DOHH2 (cell line): Measurements from ENCODE around the gene CDKN2B-AS1.

Experiments used
- H3F3A ChIP-seq: fragments of 200-600 bp; sonication (generic), shearing (Covaris generic); 2 replicates; pipeline ENCODE4 v1.6.0; 2016; ENCODE audit warnings: antibody characterized with exemption, mild to moderate bottlenecking; ENCODE audit not compliant: control insufficient read depth, insufficient read depth
- H3K27ac ChIP-seq: fragments of 200-600 bp; sonication (generic); 2 replicates; pipeline ENCODE4 v1.5.1; 2014; ENCODE audit warnings: low read depth, mild to moderate bottlenecking, low read length, moderate library complexity
- H3K27me3 ChIP-seq: fragments of 200-600 bp; sonication (generic); 2 replicates; pipeline ENCODE4 v1.6.1; 2014; ENCODE audit warnings: mild to moderate bottlenecking, low read length, mixed read lengths; ENCODE audit not compliant: control insufficient read depth
- H3K36me3 ChIP-seq: fragments of 200-600 bp; sonication (generic); 2 replicates; pipeline ENCODE4 v1.6.1; 2014; ENCODE audit warnings: mild to moderate bottlenecking, low read length, moderate library complexity, mixed read lengths; ENCODE audit not compliant: control insufficient read depth
- H3K4me1 ChIP-seq: fragments of 200-600 bp; sonication (generic); 2 replicates; pipeline ENCODE4 v1.6.1; 2014; ENCODE audit warnings: mild to moderate bottlenecking, low read length, mixed read lengths; ENCODE audit not compliant: control insufficient read depth
- H3K4me2 ChIP-seq: fragments of 200-600 bp; sonication (generic); 2 replicates; pipeline ENCODE4 v1.6.0; 2014; ENCODE audit warnings: mild to moderate bottlenecking, low read length, moderate library complexity
- H3K4me3 ChIP-seq: fragments of 200-600 bp; sonication (generic); 2 replicates; pipeline ENCODE4 v1.5.1; 2014; ENCODE audit warnings: mild to moderate bottlenecking, low read length, mixed read lengths
- H3K79me2 ChIP-seq: fragments of 200-600 bp; sonication (generic); 2 replicates; pipeline ENCODE4 v1.6.1; 2014; ENCODE audit warnings: mild to moderate bottlenecking, low read length, mixed read lengths; ENCODE audit not compliant: control insufficient read depth
- H3K9me2 ChIP-seq: fragments of 200-600 bp; sonication (generic); replicated peaks from 2 replicates; pipeline ENCODE4 v1.6.1; 2014; ENCODE audit warnings: mild to moderate bottlenecking, low read length, mixed read lengths; ENCODE audit not compliant: control insufficient read depth
- H3K9me3 ChIP-seq: fragments of 200-600 bp; sonication (generic); 2 replicates; pipeline ENCODE4 v1.6.1; 2014; ENCODE audit warnings: antibody characterized with exemption, low read length, mixed read lengths; ENCODE audit not compliant: control insufficient read depth, insufficient read depth
- H4K20me1 ChIP-seq: fragments of 200-600 bp; sonication (generic); 2 replicates; pipeline ENCODE4 v1.6.0; 2014; ENCODE audit warnings: low read depth, mild to moderate bottlenecking, antibody characterized with exemption, low read length, moderate library complexity; ENCODE audit not compliant: control insufficient read depth, insufficient read depth
- EZH2phosphoT487 ChIP-seq: fragments of 200-600 bp; sonication (generic); IDR thresholded peaks from 2 replicates; pipeline ENCODE4 v1.6.1; 2017; ENCODE audit warnings: borderline replicate concordance, mild to moderate bottlenecking, antibody characterized with exemption, low read length, moderate library complexity, mixed read lengths
- TF ChIP-seq, protein P1 (sequence below): fragments of 200-600 bp; sonication (generic); IDR thresholded peaks from one replicate; pipeline ENCODE4 v1.5.1; 2014; ENCODE audit warnings: antibody characterized with exemption, mild to moderate bottlenecking, low read depth, low read length; ENCODE audit not compliant: poor library complexity, severe bottlenecking

CDKN2B-AS1 gene

DNA sequence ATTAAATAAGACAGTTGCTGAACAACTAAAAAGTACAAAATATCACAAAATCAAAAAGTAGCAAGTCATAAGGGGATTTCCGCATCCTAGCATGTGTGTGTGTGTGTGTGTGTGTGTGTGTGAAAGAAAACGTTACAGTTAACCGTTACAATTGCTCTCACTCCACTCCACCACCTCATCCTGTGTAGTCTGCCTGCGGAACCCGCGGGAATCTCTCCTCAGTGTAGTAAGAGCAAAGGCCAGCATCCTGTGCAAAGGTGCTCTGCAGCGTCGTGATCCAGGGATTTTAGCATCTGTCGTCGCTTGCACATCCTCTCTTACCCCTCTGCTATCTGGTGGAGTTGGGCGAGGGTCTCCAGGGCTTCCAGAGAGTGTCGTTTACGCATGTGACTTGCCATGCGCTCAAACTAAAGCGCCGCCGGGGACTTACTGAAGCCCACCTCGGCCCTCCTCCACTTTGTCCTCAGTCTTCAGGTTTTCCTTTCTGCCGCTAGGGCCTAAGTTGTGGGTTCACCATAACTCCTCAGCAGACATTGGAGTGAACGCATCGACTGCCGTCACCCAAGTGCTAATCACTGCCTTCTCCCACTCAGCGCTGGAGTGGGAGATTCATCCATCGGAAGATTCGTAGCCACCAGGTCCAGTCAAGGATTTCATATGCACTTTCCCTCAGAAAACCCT, 10.6 kb downstream of the CDKN2B-AS1 start:
- Histone ChIP-seq H3K27ac (no peak overlapping the region), H3K9me3 (no peaks in the 10 kb centered on the region), H3K4me1 (no peaks in the 10 kb centered on the region), H3K36me3 (no peaks in the 10 kb centered on the region), H3K27me3 (no peaks in the 10 kb centered on the region), H4K20me1 (no peaks in the 10 kb centered on the region), H3K4me2 (no peak overlapping the region), H3K9me2 (no peaks in the 10 kb centered on the region), H3K79me2 (no peaks in the 10 kb centered on the region), H3K4me3 (no peak overlapping the region), H3F3A (no peaks in the 10 kb centered on the region)
- TF ChIP-seq EZH2phosphoT487 = no peak
- TF ChIP-seq, protein P1, sequence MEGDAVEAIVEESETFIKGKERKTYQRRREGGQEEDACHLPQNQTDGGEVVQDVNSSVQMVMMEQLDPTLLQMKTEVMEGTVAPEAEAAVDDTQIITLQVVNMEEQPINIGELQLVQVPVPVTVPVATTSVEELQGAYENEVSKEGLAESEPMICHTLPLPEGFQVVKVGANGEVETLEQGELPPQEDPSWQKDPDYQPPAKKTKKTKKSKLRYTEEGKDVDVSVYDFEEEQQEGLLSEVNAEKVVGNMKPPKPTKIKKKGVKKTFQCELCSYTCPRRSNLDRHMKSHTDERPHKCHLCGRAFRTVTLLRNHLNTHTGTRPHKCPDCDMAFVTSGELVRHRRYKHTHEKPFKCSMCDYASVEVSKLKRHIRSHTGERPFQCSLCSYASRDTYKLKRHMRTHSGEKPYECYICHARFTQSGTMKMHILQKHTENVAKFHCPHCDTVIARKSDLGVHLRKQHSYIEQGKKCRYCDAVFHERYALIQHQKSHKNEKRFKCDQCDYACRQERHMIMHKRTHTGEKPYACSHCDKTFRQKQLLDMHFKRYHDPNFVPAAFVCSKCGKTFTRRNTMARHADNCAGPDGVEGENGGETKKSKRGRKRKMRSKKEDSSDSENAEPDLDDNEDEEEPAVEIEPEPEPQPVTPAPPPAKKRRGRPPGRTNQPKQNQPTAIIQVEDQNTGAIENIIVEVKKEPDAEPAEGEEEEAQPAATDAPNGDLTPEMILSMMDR = no peak

DNA sequence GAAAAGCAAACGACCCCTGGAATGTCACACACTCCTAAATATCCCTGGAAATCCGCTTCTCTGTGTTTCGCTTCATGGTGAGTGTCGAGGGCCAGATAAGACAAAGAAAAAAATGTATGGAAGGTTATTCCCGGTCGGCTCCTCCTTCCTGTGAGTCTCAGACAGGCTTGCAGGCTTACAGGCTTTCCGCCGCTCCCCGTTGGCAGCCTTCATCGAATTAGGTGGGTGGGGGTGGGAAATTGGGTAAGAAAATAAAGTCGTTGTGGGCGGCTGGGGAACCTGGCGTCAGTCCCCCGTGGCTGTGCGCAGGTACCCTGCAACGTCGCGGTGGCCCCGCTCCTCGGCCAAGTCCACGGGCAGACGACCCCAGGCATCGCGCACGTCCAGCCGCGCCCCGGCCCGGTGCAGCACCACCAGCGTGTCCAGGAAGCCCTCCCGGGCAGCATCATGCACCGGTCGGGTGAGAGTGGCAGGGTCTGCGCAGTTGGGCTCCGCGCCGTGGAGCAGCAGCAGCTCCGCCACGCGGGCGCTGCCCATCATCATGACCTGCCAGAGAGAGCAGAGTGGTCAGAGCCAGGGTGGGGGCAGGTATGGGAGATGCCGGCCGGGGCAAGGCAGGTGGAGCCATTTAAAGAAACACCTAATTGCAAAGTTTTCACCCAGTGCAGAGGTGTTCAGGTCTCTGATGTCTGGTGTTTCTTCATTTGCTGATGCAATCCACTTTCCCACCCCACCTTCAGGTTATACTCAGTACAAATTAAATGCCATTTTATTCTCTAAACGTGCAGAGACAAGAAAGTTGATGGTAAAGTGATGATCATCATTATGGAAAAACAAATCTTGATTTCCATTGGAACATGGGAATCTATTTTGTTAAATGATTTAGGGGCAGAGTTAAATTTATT, 11.4 kb downstream of the CDKN2B-AS1 start:
- no peak overlapping the region for H3K4me2 ChIP-seq
- H3K9me2 ChIP-seq = no peaks in the 10 kb centered on the region
- H4K20me1 ChIP-seq = no peaks in the 10 kb centered on the region
- H3K9me3 ChIP-seq = no peaks in the 10 kb centered on the region
- TF ChIP-seq, protein P1 = no peak
- TF ChIP-seq EZH2phosphoT487 = no peak
- no peak overlapping the region for H3K4me3 ChIP-seq
- H3K27me3 ChIP-seq = no peaks in the 10 kb centered on the region
- no peaks in the 10 kb centered on the region for H3F3A ChIP-seq
- H3K27ac ChIP-seq = no peak overlapping the region
- no peaks in the 10 kb centered on the region for H3K4me1 ChIP-seq
- H3K79me2 ChIP-seq = no peaks in the 10 kb centered on the region
- no peaks in the 10 kb centered on the region for H3K36me3 ChIP-seq

DNA sequence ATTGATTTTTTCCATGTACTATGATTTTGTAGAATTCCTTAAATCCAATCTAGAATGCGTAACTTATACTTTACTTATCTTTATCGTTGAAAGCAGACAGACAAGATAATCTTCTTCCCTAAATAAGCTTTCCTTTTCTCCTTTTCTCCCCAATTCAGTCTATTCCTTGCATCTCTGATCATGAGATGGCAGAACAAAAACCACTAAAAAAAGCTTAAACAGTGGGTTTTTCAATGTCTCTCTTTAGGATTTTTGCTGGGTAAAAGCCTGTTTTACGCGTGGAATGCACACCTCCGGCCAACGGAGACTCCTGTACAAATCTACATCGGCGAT, 13.8 kb downstream of the CDKN2B-AS1 start:
- Histone ChIP-seq H3K4me2 (no peak overlapping the region), H3K9me2 (no peaks in the 10 kb centered on the region), H3K27ac (no peak overlapping the region), H3K79me2 (no peaks in the 10 kb centered on the region), H3K4me1 (no peaks in the 10 kb centered on the region), H3F3A (no peaks in the 10 kb centered on the region), H4K20me1 (no peaks in the 10 kb centered on the region), H3K27me3 (no peaks in the 10 kb centered on the region), H3K9me3 (no peaks in the 10 kb centered on the region), H3K36me3 (no peaks in the 10 kb centered on the region), H3K4me3 (no peak overlapping the region)
- TF ChIP-seq, protein P1 = no peak
- TF ChIP-seq EZH2phosphoT487 = no peak
